Measurements from ENCODE around the gene SLC26A11. TPM values are rescaled to one million over a fixed set of nuclear protein-coding genes. Genes with fewer than 3 reads are reported as not detected.

The SLC26A11 gene
- total and polyA plus RNA-seq, 2 of the 13 experiments (the other 11 are each of a cell fraction or from before 2014, with no cell fraction given) = 8.7 to 13.2 TPM

DNA sequence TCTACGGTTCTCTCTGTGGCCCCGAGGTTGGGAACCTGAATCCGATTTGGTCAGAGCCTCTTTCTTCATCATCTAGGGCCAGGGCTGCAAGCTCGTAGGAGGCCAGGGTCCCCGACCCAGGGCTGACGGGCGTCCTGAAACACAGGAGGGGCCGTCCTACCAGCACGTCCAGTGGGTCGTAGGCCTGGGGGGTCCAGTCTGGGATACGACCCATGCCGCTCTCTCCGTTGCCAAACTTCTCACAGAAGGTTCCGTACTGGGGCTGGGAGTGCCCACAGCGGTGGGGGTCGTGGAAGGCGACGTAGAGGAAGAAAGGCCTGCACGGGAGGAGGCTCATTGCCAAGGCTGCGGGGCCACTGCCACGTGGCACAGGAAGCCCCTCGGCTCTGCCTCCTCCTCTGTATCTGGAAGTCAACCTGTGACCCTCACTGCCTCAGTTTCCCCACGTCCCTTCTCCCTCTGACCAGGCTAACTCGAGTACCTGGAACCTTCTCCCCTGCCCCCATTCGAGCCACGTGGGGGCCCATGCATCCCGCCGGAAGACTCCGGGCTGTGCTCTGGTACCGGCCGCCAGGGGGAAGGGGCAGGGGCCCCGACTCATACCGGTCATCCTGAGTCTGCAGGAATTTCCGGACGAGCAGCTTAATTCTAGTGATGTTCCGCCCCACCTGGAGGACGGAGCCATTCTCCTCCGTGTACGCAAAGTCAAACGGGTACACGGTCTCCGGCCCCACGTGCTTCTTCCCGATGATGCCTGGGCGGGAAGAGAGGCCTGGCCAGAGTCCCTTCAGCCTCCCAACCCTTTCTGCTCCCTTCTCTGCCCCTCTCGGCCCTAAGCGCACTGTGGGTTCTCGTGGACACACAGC lies 6.0 kb upstream of the SLC26A11 start:
- Histone ChIP-seq H4K20me1 (ENCODE audit: insufficient read depth, low read length) (no peaks in the 10 kb centered on the region), H3K4me2 (ENCODE audit: low read depth, low read length) (no peak overlapping the region), H3K27me3 (ENCODE audit: control insufficient read depth in 1 of 2, insufficient read depth in 2 of 2, low read length in 2 of 2) (no peaks in the 10 kb centered on the region), H2AFZ (ENCODE audit: low read length) (no peak overlapping the region), H3K9me3 (ENCODE audit: low read length) (no peaks in the 10 kb centered on the region), H3K27ac (ENCODE audit: extremely low read length, insufficient read depth, low read length) (no peak overlapping the region), H3K79me2 (ENCODE audit: insufficient read depth, low read length) (no peaks in the 10 kb centered on the region), H3K4me1 (ENCODE audit: insufficient read depth, low read length) (peaks cover 12% of the 10 kb centered on the region), H3K36me3 (replicated peaks in 1 of 2; ENCODE audit: control insufficient read depth in 1 of 2, insufficient read depth in 2 of 2, low read length in 2 of 2) (peaks cover 22 to 45% of the 10 kb centered on the region in 2 experiments), H3K9ac (ENCODE audit: insufficient read depth, low read depth, low read length) (no peak overlapping the region), H3K4me3 (replicated peaks in 1 of 3; ENCODE audit: insufficient read depth in 1 of 3, low read depth in 2 of 3, low read length in 3 of 3) (no peak overlapping the region)
- BruUV-seq (replicated peaks) = no TSS peak
- POLR2A ChIA-PET = no interaction called here
- FAIRE-seq (no peak), DNase-seq (ENCODE audit: low spot score) (no peak), ATAC-seq (no peak)
- WGBS (ENCODE audit: low lambda C conversion rate) = 95% methylated on average over 48 of the region's 48 CpGs
- no peak for TF ChIP-seq SMAD3 (CRISPR knock-in tag; IDR thresholded peaks at IDR 0.05)
- no peak for TF ChIP-seq SOX5 (CRISPR knock-in tag; IDR thresholded peaks at IDR 0.05; ENCODE audit: borderline replicate concordance)
- TF ChIP-seq, protein P1, sequence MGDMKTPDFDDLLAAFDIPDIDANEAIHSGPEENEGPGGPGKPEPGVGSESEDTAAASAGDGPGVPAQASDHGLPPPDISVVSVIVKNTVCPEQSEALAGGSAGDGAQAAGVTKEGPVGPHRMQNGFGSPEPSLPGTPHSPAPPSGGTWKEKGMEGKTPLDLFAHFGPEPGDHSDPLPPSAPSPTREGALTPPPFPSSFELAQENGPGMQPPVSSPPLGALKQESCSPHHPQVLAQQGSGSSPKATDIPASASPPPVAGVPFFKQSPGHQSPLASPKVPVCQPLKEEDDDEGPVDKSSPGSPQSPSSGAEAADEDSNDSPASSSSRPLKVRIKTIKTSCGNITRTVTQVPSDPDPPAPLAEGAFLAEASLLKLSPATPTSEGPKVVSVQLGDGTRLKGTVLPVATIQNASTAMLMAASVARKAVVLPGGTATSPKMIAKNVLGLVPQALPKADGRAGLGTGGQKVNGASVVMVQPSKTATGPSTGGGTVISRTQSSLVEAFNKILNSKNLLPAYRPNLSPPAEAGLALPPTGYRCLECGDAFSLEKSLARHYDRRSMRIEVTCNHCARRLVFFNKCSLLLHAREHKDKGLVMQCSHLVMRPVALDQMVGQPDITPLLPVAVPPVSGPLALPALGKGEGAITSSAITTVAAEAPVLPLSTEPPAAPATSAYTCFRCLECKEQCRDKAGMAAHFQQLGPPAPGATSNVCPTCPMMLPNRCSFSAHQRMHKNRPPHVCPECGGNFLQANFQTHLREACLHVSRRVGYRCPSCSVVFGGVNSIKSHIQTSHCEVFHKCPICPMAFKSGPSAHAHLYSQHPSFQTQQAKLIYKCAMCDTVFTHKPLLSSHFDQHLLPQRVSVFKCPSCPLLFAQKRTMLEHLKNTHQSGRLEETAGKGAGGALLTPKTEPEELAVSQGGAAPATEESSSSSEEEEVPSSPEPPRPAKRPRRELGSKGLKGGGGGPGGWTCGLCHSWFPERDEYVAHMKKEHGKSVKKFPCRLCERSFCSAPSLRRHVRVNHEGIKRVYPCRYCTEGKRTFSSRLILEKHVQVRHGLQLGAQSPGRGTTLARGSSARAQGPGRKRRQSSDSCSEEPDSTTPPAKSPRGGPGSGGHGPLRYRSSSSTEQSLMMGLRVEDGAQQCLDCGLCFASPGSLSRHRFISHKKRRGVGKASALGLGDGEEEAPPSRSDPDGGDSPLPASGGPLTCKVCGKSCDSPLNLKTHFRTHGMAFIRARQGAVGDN (CRISPR knock-in tag; IDR thresholded peaks at IDR 0.05) = 0 out of 2 replicates have a peak, but pooled peaks have one; percentile 1
- no peak for TF ChIP-seq CBX5 (CRISPR knock-in tag; IDR thresholded peaks at IDR 0.05; ENCODE audit: borderline replicate concordance)
- TF ChIP-seq ZSCAN22 (CRISPR knock-in tag; IDR thresholded peaks at IDR 0.05) = no peak
- no peak for TF ChIP-seq AKAP8 (CRISPR knock-in tag; IDR thresholded peaks at IDR 0.05)
- in situ Hi-C loops (cut with HindIII; ENCODE audit: extremely low pct_ligation_motif_present, low pct_unique_long_range_greater_than_20kb) = no loop called here
- intact Hi-C loops (cut with micrococcal nuclease; ENCODE audit: unreplicated experiment) = no loop called here
- CTCF ChIA-PET (ENCODE audit: low intra/inter-chr PET ratio, low total read pairs) = no interaction called here

Data from HepG2 (cell line).